ENCODE data around the gene PI4KB.

The PI4KB gene

DNA sequence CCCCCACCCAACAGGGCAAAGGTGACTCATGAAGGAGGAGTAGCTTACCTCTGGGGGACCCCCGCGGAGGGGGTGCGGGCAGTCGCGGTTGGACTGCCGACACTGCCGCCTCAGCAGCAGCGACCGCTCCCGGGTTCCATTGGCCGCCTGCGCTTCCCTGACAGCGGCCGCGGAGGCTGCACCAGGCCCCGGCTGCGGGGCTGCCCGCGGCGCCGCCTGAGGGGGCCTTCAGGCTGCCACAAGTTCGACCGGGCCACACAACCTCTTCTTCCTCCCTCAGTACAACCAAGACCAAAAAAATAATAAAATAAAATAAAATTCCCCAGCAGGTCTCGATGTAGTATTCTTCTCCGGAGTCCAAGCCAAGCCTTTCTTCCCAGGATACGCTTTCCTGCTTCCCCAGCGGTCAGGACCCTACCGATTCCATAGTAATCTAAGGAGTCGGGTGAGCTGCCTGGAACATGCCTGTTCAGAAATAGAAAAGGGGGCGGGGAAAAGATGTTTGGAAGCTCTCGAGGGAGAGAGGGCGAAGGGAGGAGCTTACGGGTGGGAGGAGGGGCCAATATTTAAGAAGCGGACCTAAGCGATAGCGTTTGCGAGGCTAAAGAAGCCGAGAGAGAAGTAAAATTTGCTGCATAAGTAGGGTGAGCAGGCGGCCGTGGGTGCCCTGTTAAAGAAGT, at the start of gene PI4KB:
TSS of gene PI4KB (minus strand) at position 194 of the 680 bp plus-strand sequence. CDS start 10,935 bp downstream, outside the sequence.
- DNase-seq: peak; percentile 98
- TF ChIP-seq POLR2A (IDR thresholded peaks at IDR 0.05; ENCODE audit: low read length): peak; percentile 68
- no peak for TF ChIP-seq GATA1 (IDR thresholded peaks at IDR 0.05; ENCODE audit: low read depth, low read length)

GRCh38 chr1:151373196-151373595, 46.0 kb upstream of the PI4KB start:
- TF ChIP-seq POLR2A (IDR thresholded peaks at IDR 0.05; ENCODE audit: low read length) (no peak), GATA1 (IDR thresholded peaks at IDR 0.05; ENCODE audit: low read depth, low read length) (no peak)
- DNase-seq: no peak

- peak; percentile 77 to 79 for DNase-seq
- peak; percentile 71 for TF ChIP-seq POLR2A (IDR thresholded peaks at IDR 0.05; ENCODE audit: low read length)
- TF ChIP-seq GATA1 (IDR thresholded peaks at IDR 0.05; ENCODE audit: low read depth, low read length): no peak
Observed at GRCh38 chr1:151372058-151372934, 45.1 kb upstream of the PI4KB start, which contains the start of gene SELENBP1. Gene SELENBP1, minus strand, starts transcription at chr1:151372705. Its CDS starts 64 bp downstream, at chr1:151372641.

DNA sequence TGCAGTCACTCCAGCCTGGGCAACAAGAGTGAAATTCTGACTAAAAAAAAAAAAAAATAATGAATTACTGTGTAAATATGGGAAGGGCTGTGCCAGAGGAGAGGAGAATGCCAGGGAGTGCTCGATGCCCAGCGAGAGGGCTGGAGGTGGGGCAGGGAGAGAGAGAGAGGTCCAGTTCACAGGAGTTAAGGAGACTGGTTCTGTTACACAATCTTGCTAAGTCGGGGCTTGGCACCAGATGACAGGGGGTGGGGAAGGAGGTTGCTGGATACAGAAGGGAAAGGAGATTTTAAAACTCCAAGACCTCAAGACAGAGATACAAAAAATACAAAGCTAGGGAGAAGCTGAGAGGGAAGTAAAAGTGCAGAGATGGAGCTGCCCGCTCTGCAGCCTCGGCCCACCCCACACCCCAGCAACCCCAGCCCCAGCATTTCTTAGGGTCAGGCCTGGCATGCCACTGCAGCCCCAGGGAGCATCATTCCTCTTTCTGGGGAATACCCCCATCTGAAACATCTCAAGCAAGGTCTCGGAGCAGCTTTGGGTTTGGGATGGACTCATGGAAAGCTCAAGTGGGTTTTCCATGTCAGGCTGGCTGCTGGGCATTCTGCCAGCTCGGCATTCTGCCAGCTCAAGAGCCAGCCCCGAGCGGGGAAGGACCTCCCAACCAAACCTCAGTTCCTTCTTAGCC, 44.3 kb upstream of the PI4KB start:
- peak; percentile 73 to 75 for DNase-seq
- TF ChIP-seq GATA1 (IDR thresholded peaks at IDR 0.05; ENCODE audit: low read depth, low read length) (no peak), POLR2A (IDR thresholded peaks at IDR 0.05; ENCODE audit: low read length) (no peak)

DNA sequence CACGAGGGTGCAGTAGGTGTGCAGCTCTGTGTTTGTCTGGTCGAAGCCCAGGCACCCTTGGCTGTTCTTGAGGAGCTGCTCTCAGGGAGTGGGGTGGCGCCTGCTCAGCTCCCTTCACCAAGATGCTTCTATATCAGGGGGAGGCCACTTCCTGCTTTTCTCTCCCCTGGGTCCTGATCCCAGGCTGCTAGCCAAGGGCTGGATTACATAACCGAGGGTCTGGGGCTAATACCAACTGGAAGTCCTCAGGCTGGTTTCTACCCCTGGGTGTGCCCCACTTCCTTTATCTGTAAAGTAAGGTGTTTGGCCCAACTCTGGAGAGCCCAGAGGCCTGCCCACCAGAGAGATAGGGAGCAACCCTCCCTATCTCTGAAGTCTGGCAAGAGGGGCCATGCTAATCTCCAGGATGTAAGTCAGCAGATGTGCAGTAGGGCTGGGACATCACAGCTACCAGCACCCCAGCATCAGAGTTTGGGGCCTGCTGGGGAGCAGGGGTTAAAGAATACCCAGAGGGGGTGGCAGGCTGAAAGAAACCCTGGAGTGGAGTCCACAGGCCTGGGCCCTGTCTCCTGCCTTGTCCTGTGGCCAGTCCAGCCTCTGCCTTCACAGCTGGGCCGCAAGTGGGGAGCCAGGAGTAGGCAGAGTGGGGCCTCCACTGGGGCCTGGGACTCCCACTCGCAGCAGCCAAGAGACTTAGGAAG, 43.1 kb upstream of the PI4KB start:
- DNase-seq: peak; percentile 94 to 100
- TF ChIP-seq POLR2A (IDR thresholded peaks at IDR 0.05; ENCODE audit: low read length): peak; percentile 79
- TF ChIP-seq GATA1 (IDR thresholded peaks at IDR 0.05; ENCODE audit: low read depth, low read length): peak; percentile 86

DNA sequence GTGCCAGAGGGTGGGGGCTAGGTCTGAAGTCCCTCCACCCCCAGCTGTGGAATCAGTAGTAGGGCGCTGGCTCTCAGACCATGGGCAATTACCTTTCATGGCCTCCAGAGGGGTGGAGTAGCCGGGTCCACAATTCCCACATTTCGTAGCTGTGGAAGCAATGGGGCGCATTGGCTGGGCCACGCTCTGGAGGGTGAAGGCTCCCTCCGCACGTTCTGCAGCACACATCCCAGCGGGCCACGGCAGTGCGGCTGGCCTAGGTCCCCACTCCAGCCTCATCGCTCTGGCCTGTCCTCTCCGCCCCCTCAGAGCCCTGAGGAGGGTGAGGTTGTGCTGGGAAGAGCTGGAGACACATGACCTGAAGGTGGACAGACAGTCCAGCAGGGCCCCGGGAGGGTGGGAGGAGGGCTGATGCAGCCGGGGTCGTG, 42.4 kb upstream of the PI4KB start:
- TF ChIP-seq GATA1 (IDR thresholded peaks at IDR 0.05; ENCODE audit: low read depth, low read length): no peak
- no peak for TF ChIP-seq POLR2A (IDR thresholded peaks at IDR 0.05; ENCODE audit: low read length)
- DNase-seq: no peak

GRCh38 chr1:151369302-151369610, 42.0 kb upstream of the PI4KB start:
- TF ChIP-seq GATA1 (IDR thresholded peaks at IDR 0.05; ENCODE audit: low read depth, low read length) (no peak), POLR2A (IDR thresholded peaks at IDR 0.05; ENCODE audit: low read length) (no peak)
- DNase-seq: no peak

DNA sequence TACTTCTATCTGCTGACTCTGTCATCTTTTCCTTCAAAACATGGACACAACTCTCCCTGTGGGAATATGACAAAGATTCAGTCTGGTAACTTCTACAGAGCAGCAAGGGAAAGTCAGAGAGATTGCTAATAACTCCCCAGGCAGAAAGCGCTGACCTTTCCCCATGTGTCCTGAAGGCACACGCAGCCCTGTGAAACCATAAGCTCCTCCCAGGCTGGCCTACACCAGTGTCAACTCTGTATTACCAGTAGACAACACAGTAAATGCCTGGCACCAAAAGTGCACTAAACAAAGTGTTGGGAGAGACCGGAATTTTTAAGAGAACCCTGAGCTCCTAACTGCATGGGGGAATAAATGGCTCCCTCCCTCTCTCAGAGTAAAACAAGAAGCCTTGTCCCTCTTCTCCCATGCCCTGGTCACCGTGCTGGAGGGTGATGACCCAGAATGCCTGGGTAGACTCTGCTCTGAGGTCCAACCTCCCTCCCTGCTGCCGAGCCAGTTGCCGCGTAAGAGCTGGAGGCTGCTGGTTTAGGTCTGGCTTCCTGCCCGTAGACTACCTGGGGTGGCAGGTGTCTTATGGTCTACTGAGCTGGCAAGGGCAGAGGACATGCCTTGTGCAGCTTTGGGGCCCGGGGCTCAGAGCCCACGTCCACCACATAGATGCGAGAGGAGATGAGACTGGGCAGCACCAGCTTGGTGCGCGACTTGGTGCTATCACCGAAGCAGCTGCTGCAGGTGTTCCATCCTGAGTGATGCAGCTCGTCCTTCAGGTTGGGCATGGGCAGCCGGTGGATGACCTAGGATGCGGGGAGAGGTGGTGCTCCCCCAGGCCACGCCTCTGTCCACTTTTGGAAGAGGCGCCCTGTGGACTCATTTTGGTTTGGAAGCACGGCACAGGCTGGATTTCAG, 41.4 kb upstream of the PI4KB start:
- no peak for DNase-seq
- no peak for TF ChIP-seq GATA1 (IDR thresholded peaks at IDR 0.05; ENCODE audit: low read depth, low read length)
- TF ChIP-seq POLR2A (IDR thresholded peaks at IDR 0.05; ENCODE audit: low read length): no peak

DNA sequence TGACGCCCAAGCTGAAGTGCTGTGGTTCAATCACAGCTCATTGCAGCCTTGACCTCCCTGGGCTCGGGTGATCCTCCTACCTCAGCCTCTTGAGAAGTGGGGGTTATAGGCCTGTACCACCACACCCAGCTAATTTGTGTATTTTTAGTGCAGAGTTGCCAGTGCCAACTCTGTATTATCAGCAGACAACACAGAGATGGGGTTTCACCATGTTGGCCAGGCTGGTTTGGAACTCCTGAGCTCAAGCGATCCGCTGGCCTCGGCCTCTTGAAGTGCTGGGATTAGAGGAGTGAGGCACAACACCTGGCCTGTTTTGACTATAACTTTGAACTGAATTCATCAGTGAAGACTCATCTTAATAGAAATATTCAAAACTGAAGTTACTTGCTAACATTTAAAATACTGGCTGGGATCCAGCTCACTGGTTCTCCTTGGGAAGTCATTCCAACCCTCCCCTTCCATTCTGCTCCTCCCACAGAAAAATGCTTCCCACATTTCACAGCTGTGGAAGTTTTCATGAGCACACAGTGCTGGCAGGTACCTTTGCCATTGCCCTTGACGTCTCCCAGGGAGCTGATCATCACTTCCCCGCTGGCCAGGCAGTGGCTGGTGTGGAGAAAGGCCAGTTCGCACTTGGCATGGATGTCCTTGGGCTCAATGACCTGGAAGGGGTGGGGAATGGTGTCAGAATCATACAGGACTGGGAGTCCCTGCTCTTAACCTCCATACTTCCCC, 40.6 kb upstream of the PI4KB start:
- DNase-seq: no peak
- TF ChIP-seq GATA1 (IDR thresholded peaks at IDR 0.05; ENCODE audit: low read depth, low read length): no peak
- no peak for TF ChIP-seq POLR2A (IDR thresholded peaks at IDR 0.05; ENCODE audit: low read length)

GRCh38 chr1:151364996-151365395, 37.8 kb upstream of the PI4KB start:
- TF ChIP-seq POLR2A (IDR thresholded peaks at IDR 0.05; ENCODE audit: low read length): no peak
- no peak for TF ChIP-seq GATA1 (IDR thresholded peaks at IDR 0.05; ENCODE audit: low read depth, low read length)
- DNase-seq: no peak

DNA sequence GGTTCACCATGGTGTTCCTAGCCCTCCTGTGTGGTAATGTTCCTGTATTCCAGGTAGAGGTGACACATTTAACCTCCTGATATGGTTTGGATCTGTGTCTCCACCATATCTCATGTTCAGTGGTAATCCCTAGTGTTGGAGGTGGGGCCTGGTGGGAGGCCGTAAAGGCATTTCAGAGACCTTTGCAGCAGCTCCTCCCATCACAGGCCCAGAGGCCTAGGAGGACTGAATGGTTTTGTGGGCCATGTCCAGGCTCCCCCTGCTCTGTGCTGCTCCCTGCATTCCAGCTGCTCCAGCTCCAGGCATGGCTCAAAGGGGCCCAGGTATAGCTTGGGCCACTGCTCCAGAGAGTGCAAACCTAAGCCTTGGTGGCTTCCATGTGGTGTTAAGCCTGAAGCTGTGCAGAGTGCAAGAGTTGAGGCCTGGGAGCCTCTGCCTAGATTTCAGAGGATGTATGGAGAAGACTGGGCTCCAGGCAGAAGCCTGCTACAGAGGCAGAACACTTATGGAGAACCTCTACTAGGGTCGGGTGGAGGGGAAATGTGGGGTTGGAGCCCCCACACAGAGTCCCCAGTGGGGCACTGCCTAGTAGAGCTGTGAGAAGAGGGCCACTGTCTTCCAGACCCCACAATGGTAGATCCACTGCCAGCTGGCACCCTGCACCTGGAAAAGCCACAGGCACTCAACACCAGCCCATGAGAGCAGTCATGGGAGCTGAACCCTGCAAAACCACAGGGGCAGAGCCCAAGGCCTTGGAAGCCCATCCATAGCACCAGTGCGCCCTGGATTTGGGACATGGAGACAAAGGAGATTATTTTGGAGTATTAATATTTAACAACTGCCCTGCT, 35.3 kb upstream of the PI4KB start:
- TF ChIP-seq GATA1 (IDR thresholded peaks at IDR 0.05; ENCODE audit: low read depth, low read length): no peak
- TF ChIP-seq POLR2A (IDR thresholded peaks at IDR 0.05; ENCODE audit: low read length): no peak
- DNase-seq: peak; percentile 28 to 43
